ENCODE measurements around the gene MRPL45. TPM values are rescaled to one million over a fixed set of nuclear protein-coding genes. Genes with fewer than 3 reads are reported as not detected.

The MRPL45 gene
- total and polyA plus RNA-seq, 2 experiments from 2014 or later, result 42.6 to 63.9 TPM

DNA sequence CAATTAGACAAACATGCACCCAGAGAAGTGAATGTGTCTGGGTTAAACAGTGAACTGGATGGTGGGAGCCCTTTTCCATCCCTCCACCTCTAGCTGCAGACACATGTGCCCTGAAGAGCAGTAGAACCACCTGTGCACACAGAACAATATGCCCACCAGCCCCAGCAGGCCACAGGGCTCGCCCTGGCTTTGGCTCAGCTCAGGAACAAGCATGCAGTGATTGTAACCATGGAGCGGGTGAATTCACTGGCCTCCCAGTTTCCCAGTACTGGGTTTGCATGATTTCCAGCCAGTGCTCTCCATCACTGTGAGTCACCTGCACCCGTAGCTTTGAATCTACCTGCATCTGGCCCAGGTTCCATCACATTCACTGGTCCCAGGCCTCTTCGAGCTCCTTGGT lies 41.6 kb downstream of the MRPL45 start (continued):
- TF ChIP-seq, protein P1, sequence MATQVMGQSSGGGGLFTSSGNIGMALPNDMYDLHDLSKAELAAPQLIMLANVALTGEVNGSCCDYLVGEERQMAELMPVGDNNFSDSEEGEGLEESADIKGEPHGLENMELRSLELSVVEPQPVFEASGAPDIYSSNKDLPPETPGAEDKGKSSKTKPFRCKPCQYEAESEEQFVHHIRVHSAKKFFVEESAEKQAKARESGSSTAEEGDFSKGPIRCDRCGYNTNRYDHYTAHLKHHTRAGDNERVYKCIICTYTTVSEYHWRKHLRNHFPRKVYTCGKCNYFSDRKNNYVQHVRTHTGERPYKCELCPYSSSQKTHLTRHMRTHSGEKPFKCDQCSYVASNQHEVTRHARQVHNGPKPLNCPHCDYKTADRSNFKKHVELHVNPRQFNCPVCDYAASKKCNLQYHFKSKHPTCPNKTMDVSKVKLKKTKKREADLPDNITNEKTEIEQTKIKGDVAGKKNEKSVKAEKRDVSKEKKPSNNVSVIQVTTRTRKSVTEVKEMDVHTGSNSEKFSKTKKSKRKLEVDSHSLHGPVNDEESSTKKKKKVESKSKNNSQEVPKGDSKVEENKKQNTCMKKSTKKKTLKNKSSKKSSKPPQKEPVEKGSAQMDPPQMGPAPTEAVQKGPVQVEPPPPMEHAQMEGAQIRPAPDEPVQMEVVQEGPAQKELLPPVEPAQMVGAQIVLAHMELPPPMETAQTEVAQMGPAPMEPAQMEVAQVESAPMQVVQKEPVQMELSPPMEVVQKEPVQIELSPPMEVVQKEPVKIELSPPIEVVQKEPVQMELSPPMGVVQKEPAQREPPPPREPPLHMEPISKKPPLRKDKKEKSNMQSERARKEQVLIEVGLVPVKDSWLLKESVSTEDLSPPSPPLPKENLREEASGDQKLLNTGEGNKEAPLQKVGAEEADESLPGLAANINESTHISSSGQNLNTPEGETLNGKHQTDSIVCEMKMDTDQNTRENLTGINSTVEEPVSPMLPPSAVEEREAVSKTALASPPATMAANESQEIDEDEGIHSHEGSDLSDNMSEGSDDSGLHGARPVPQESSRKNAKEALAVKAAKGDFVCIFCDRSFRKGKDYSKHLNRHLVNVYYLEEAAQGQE (IDR thresholded peaks at IDR 0.05; ENCODE audit: unreplicated experiment), result no peak
- TF ChIP-seq, protein P2, sequence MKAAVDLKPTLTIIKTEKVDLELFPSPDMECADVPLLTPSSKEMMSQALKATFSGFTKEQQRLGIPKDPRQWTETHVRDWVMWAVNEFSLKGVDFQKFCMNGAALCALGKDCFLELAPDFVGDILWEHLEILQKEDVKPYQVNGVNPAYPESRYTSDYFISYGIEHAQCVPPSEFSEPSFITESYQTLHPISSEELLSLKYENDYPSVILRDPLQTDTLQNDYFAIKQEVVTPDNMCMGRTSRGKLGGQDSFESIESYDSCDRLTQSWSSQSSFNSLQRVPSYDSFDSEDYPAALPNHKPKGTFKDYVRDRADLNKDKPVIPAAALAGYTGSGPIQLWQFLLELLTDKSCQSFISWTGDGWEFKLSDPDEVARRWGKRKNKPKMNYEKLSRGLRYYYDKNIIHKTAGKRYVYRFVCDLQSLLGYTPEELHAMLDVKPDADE (IDR thresholded peaks at IDR 0.05), result no peak
- no peak for TF ChIP-seq STAT1 (IDR thresholded peaks at IDR 0.05; ENCODE audit: unreplicated experiment)
- TF ChIP-seq CREB1 (CRISPR knock-in tag; IDR thresholded peaks at IDR 0.05; ENCODE audit: low read depth), result no peak

DNA sequence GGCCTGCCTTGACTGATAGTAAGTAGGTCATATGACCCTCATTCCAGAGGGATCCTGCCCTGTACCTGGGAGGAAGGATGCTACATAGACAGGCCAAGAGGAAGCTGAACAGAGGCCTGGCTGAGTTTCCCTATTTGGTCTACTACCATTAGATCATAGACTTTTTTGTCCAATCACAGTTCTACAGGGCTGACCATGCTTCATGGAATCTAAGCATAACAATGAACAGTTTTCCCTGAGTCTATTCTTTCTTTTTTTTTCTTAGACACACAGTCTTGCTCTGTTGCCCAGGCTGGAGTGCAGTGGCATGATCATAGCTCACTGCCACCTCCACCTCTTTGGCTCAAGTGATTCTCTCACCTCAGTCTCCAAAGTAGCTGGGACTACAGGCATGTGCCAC lies 42.9 kb downstream of the MRPL45 start:
- Histone ChIP-seq H3K4me2 (no peak overlapping the region), H3F3A (replicated peaks; ENCODE audit: low read depth) (no peaks in the 10 kb centered on the region), H2AFZ (no peak overlapping the region), H3K36me3 (ENCODE audit: insufficient read depth) (no peaks in the 10 kb centered on the region), H4K20me1 (replicated peaks; ENCODE audit: insufficient read depth) (no peaks in the 10 kb centered on the region), H3K27me3 (ENCODE audit: insufficient read depth) (no peaks in the 10 kb centered on the region), H3K79me2 (replicated peaks; ENCODE audit: insufficient read depth) (no peaks in the 10 kb centered on the region), H3K4me1 (ENCODE audit: insufficient read depth) (peaks cover 7% of the 10 kb centered on the region), H3K4me3 (no peak overlapping the region), H3K27ac (ENCODE audit: low read depth) (no peak overlapping the region), H3K9me2 (ENCODE audit: insufficient read depth) (no peaks in the 10 kb centered on the region)
- Mint-ChIP-seq H3K4me3 (no peak overlapping the region; the same call in 2 of the 3 replicates), H3K4me1 (peaks cover 20% of the 10 kb centered on the region), H3K27me3 (ENCODE audit: insufficient read depth, low read depth, poor library complexity) (peaks cover 12% of the 10 kb centered on the region), H3K9me3 (no peaks in the 10 kb centered on the region), H3K36me3 (ENCODE audit: low read depth) (no peaks in the 10 kb centered on the region), H3K27ac (no peak overlapping the region)
- no peak for ATAC-seq
- no peak for DNase-seq (ENCODE audit: low spot score)
- TF ChIP-seq, protein P1 (IDR thresholded peaks at IDR 0.05; ENCODE audit: unreplicated experiment), result no peak
- TF ChIP-seq JUNB (IDR thresholded peaks at IDR 0.05; ENCODE audit: unreplicated experiment), result no peak
- TF ChIP-seq, protein P3, sequence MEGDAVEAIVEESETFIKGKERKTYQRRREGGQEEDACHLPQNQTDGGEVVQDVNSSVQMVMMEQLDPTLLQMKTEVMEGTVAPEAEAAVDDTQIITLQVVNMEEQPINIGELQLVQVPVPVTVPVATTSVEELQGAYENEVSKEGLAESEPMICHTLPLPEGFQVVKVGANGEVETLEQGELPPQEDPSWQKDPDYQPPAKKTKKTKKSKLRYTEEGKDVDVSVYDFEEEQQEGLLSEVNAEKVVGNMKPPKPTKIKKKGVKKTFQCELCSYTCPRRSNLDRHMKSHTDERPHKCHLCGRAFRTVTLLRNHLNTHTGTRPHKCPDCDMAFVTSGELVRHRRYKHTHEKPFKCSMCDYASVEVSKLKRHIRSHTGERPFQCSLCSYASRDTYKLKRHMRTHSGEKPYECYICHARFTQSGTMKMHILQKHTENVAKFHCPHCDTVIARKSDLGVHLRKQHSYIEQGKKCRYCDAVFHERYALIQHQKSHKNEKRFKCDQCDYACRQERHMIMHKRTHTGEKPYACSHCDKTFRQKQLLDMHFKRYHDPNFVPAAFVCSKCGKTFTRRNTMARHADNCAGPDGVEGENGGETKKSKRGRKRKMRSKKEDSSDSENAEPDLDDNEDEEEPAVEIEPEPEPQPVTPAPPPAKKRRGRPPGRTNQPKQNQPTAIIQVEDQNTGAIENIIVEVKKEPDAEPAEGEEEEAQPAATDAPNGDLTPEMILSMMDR (conservative IDR thresholded peaks at IDR 0.05; ENCODE audit: low read depth in 2 of 2), result no peak
- TF ChIP-seq POLR2AphosphoS5 (IDR thresholded peaks at IDR 0.05; ENCODE audit: low read depth), result no peak
- TF ChIP-seq EZH2 (IDR thresholded peaks at IDR 0.05; ENCODE audit: low read depth, unreplicated experiment), result no peak
- TF ChIP-seq ZNF114 (CRISPR knock-in tag; IDR thresholded peaks at IDR 0.05), result no peak
- TF ChIP-seq EZH2phosphoT487 (IDR thresholded peaks at IDR 0.05; ENCODE audit: unreplicated experiment), result no peak
- no peak for TF ChIP-seq CREB1 (CRISPR knock-in tag; IDR thresholded peaks at IDR 0.05; ENCODE audit: low read depth)
- TF ChIP-seq STAT1 (IDR thresholded peaks at IDR 0.05; ENCODE audit: unreplicated experiment), result no peak
- TF ChIP-seq, protein P2 (IDR thresholded peaks at IDR 0.05), result no peak
- no peak for TF ChIP-seq NANOG (IDR thresholded peaks at IDR 0.05; ENCODE audit: borderline replicate concordance)

Measured in GM23338 (cell line).